CD14-positive monocyte (primary cell): ENCODE results near the gene HSD17B14. TPM values are rescaled to one million over a fixed set of nuclear protein-coding genes. Genes with fewer than 3 reads are reported as not detected.

ENCODE experiments used
- DNase-seq, 3 donors: peaks; one replicate each; pipeline ENCODE4 v3.0.0-alpha.2; 2011 to 2022
- H2AFZ ChIP-seq: 2 replicates; pipeline ENCODE4 v1.6.0; 2012; ENCODE audit warnings: mild to moderate bottlenecking, low read depth, low read length, inconsistent platforms; ENCODE audit not compliant: insufficient read depth, poor library complexity, severe bottlenecking
- H3K27ac ChIP-seq, 2 donors: 1 replicate in 1 of 2; 2 replicates in 1 of 2; pipeline ENCODE4 v1.5.1; 2012 to 2013; ENCODE audit warnings: low read length in 2 of 2, control low read depth in 1 of 2, inconsistent platforms in 1 of 2, low read depth in 1 of 2, mild to moderate bottlenecking in 1 of 2
- H3K27me3 ChIP-seq, 2 donors: one replicate each; pipeline versions ENCODE4 v1.6.0 to v1.6.1; 2011 to 2013; ENCODE audit warnings: low read length in 2 of 2; ENCODE audit not compliant: control insufficient read depth in 2 of 2, insufficient read depth in 2 of 2
- H3K36me3 ChIP-seq, 2 donors: replicated peaks in 1 of 2; 1 replicate in 1 of 2; 2 replicates in 1 of 2; pipeline versions ENCODE4 v1.5.1 to v1.6.1; 2012 to 2013; ENCODE audit warnings: low read length in 2 of 2, control low read depth in 1 of 2, inconsistent platforms in 1 of 2, mild to moderate bottlenecking in 1 of 2; ENCODE audit not compliant: insufficient read depth in 2 of 2, control insufficient read depth in 1 of 2
- H3K4me1 ChIP-seq, 2 donors: 1 replicate in 1 of 2; 2 replicates in 1 of 2; pipeline versions ENCODE4 v1.5.1 to v1.6.1; 2012 to 2013; ENCODE audit warnings: low read length in 2 of 2, control low read depth in 1 of 2, inconsistent platforms in 1 of 2, mild to moderate bottlenecking in 1 of 2, moderate library complexity in 1 of 2; ENCODE audit not compliant: insufficient read depth in 2 of 2, control insufficient read depth in 1 of 2
- H3K4me2 ChIP-seq: replicated peaks from 2 replicates; pipeline ENCODE3; 2012; ENCODE audit warnings: low read length, moderate library complexity, mild to moderate bottlenecking; ENCODE audit not compliant: poor library complexity, severe bottlenecking; ENCODE audit errors: extremely low read depth
- H3K4me3 ChIP-seq, 3 experiments: fragments of 200-600 bp in 1 of 3; sonication (generic) in 1 of 3; replicated peaks in 1 of 3; 1 replicate in 2 of 3; 2 replicates in 1 of 3; pipeline ENCODE4 v1.5.1; 2011 to 2013; ENCODE audit warnings: low read length in 3 of 3, mild to moderate bottlenecking in 3 of 3, control low read depth in 2 of 3, low read depth in 2 of 3, inconsistent platforms in 1 of 3, moderate library complexity in 1 of 3
- H3K79me2 ChIP-seq: 2 replicates; pipeline ENCODE4 v1.6.0; 2012; ENCODE audit warnings: mild to moderate bottlenecking, control low read depth, inconsistent platforms, low read length, moderate library complexity; ENCODE audit not compliant: insufficient read depth
- H3K9ac ChIP-seq: 2 replicates; pipeline ENCODE4 v1.6.0; 2017; ENCODE audit warnings: low read length, mild to moderate bottlenecking; ENCODE audit not compliant: insufficient read depth, poor library complexity, severe bottlenecking
- H3K9me3 ChIP-seq, 2 donors: replicated peaks in 1 of 2; 1 replicate in 1 of 2; 2 replicates in 1 of 2; pipeline versions ENCODE4 v1.5.1 to v1.6.1; 2012 to 2013; ENCODE audit warnings: low read length in 2 of 2, control low read depth in 1 of 2; ENCODE audit not compliant: control insufficient read depth in 1 of 2, insufficient read depth in 1 of 2
- H4K20me1 ChIP-seq: 2 replicates; pipeline ENCODE4 v1.6.0; 2012; ENCODE audit warnings: mild to moderate bottlenecking, low read length, control low read depth, moderate library complexity; ENCODE audit not compliant: insufficient read depth
- H3K27ac Mint-ChIP-seq, 7 donors: one replicate each; pipeline ENCODE4 v1.8.0; 2020; ENCODE audit warnings: mild to moderate bottlenecking in 7 of 7, mixed read lengths in 7 of 7, moderate library complexity in 6 of 7, inconsistent platforms in 2 of 7
- H3K27me3 Mint-ChIP-seq, 3 donors: one replicate each; pipeline ENCODE4 v1.8.0; 2021 to 2022; ENCODE audit warnings: low read depth in 3 of 3, mild to moderate bottlenecking in 3 of 3, mixed read lengths in 3 of 3, moderate library complexity in 3 of 3, inconsistent platforms in 1 of 3
- H3K36me3 Mint-ChIP-seq, 2 donors: one replicate each; pipeline ENCODE4 v1.8.0; 2020; ENCODE audit warnings: mixed read lengths in 2 of 2, inconsistent platforms in 1 of 2, mild to moderate bottlenecking in 1 of 2
- H3K4me1 Mint-ChIP-seq: one replicate; pipeline ENCODE4 v1.8.0; 2020; ENCODE audit warnings: mild to moderate bottlenecking, mixed read lengths
- H3K4me3 Mint-ChIP-seq, 2 donors: one replicate each; pipeline ENCODE4 v1.8.0; 2020; ENCODE audit warnings: mild to moderate bottlenecking in 2 of 2, mixed read lengths in 2 of 2, moderate library complexity in 1 of 2
- H3K9me3 Mint-ChIP-seq, 7 donors: one replicate each; pipeline ENCODE4 v1.8.0; 2020 to 2022; ENCODE audit warnings: mixed read lengths in 7 of 7, mild to moderate bottlenecking in 6 of 7, moderate library complexity in 6 of 7, inconsistent platforms in 2 of 7
- WGBS: methylation state at CpG from one replicate; pipeline ENCODE4 v1.1.5; 2013; ENCODE audit warnings: missing lambda C conversion rate; ENCODE audit not compliant: insufficient coverage; 5-methylcytosine and 5-hydroxymethylcytosine counted together
- intact Hi-C, 2 donors: fragments of 100-400 bp; cut with micrococcal nuclease; formaldehyde crosslinking; loops; one replicate each; pipeline versions ENCODE4 v1.15.0 to v1.15.1; 2023
- polyA plus RNA-seq, 3 donors: library from polyadenylated mRNA; depleted of rRNA in 1 of 3; unstranded in 2 of 3; stranded (reverse) in 1 of 3; fragments of 300-500 nt in 2 of 3; fragments of >200 nt in 1 of 3; fragmentation: Illumina TruSeq in 2 of 3; gene quantifications; 1 replicate in 2 of 3; 2 replicates in 1 of 3; pipeline ENCODE4 v1.2.3, GENCODE V29; 2012 to 2021
- TF ChIP-seq, protein P1 (sequence below): fragments of 200-600 bp; IDR thresholded peaks from one replicate; pipeline ENCODE4 v1.8.0; 2022; ENCODE audit warnings: antibody characterized with exemption, mild to moderate bottlenecking

HSD17B14 gene
- polyA plus RNA-seq, 3 donors = not detected

DNA sequence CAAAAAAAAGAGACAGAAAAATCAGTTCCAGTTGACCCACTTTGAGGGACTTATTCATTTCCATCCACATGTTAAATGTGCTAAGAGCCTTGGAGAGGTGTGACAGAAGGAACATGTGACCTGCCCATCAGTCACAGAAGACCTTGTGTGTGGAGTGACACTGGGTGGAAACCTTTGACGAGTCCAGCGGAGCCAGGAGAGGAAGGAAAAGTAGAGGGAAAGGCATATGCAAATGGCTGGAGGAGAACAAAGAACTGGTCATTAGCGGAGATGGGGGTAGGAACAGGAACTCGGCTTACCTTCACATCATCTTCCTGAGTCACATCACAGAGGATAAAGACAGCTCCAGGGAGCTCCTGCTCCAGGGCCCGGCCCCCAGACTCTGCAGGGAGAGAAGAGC lies 2.3 kb downstream of the HSD17B14 start:
- H3K4me1 Mint-ChIP-seq = peaks cover 22% of the 10 kb centered on the region
- Histone ChIP-seq H3K36me3 (no peaks in the 10 kb centered on the region), H3K27me3 (peaks cover 0 to 20% of the 10 kb centered on the region in 2 donors), H3K9me3 (no peaks in the 10 kb centered on the region), H3K4me1 (peaks cover 20 to 22% of the 10 kb centered on the region in 2 donors), H3K4me2 (no peak overlapping the region), H2AFZ (no peak overlapping the region), H3K79me2 (no peaks in the 10 kb centered on the region), H3K4me3 (no peak overlapping the region), H3K27ac (no peak overlapping the region), H3K9ac (no peak overlapping the region), H4K20me1 (no peaks in the 10 kb centered on the region)
- H3K27me3 Mint-ChIP-seq = peaks cover 20 to 24% (median 24%) of the 10 kb centered on the region in 3 donors
- intact Hi-C loops = loop anchor here in 1 of 2 donors (10.0 kb wide), 1 partner anchor 189 kb away; the partner anchor contains the start of gene CA11
- H3K36me3 Mint-ChIP-seq = peaks cover 0 to 3% of the 10 kb centered on the region in 2 donors
- TF ChIP-seq, protein P1, sequence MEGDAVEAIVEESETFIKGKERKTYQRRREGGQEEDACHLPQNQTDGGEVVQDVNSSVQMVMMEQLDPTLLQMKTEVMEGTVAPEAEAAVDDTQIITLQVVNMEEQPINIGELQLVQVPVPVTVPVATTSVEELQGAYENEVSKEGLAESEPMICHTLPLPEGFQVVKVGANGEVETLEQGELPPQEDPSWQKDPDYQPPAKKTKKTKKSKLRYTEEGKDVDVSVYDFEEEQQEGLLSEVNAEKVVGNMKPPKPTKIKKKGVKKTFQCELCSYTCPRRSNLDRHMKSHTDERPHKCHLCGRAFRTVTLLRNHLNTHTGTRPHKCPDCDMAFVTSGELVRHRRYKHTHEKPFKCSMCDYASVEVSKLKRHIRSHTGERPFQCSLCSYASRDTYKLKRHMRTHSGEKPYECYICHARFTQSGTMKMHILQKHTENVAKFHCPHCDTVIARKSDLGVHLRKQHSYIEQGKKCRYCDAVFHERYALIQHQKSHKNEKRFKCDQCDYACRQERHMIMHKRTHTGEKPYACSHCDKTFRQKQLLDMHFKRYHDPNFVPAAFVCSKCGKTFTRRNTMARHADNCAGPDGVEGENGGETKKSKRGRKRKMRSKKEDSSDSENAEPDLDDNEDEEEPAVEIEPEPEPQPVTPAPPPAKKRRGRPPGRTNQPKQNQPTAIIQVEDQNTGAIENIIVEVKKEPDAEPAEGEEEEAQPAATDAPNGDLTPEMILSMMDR = no peak
- peaks cover 0 to 4% (median 0%) of the 10 kb centered on the region in 7 donors for H3K9me3 Mint-ChIP-seq
- 73% methylated on average over 2 of the region's 5 CpGs for WGBS
- H3K4me3 Mint-ChIP-seq = peak overlapping the region in 1 of 2 donors; percentile 54
- peak in 1 of 3 donors; percentile 21 for DNase-seq
- peak overlapping the region in 3 of 7 donors; percentile 3 to 54 (median 34) for H3K27ac Mint-ChIP-seq

DNA sequence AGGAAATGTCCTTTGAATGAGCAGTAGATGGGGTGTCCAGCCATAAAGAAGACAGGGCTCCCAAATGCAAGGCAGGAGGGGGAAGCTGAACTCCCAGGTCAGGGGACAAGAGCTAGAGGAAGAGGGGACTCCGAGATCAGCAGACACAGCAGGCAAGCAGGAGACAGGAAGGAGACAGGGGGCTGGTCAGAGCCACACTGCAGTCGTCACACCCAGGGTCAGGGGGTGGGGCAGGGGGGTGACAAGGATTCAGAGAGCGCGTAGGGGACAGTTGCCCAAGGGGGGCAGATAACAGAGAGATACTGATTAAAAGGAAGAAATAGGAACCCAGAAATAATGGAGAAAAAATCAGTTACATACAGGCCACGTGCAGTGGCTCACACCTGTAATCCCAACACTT lies 3.2 kb downstream of the HSD17B14 start:
- Mint-ChIP-seq H3K27ac (no peak overlapping the region), H3K9me3 (peaks cover 0 to 4% (median 0%) of the 10 kb centered on the region in 7 donors)

More for the DNA sequence above, 3.2 kb downstream of the HSD17B14 start:
- H3K4me3 Mint-ChIP-seq = no peak overlapping the region
- peaks cover 0 to 3% of the 10 kb centered on the region in 2 donors for H3K36me3 Mint-ChIP-seq
- H3K27ac ChIP-seq = no peak overlapping the region
- H3K9ac ChIP-seq = no peak overlapping the region
- no peaks in the 10 kb centered on the region for H4K20me1 ChIP-seq
- no peaks in the 10 kb centered on the region for H3K79me2 ChIP-seq
- no peaks in the 10 kb centered on the region for H3K9me3 ChIP-seq
- peaks cover 20 to 22% of the 10 kb centered on the region in 2 donors for H3K4me1 ChIP-seq
- peaks cover 0 to 20% of the 10 kb centered on the region in 2 donors for H3K27me3 ChIP-seq
- TF ChIP-seq, protein P1 = no peak
- peaks cover 20 to 24% (median 24%) of the 10 kb centered on the region in 3 donors for H3K27me3 Mint-ChIP-seq
- H2AFZ ChIP-seq = no peak overlapping the region
- no peaks in the 10 kb centered on the region for H3K36me3 ChIP-seq
- peaks cover 20% of the 10 kb centered on the region for H3K4me1 Mint-ChIP-seq
- intact Hi-C loops = loop anchor here in 1 of 2 donors (10.0 kb wide), 1 partner anchor 188 kb away; the partner anchor contains the start of gene CA11
- no peak overlapping the region for H3K4me3 ChIP-seq
- H3K4me2 ChIP-seq = no peak overlapping the region
- WGBS = 76% methylated on average over 5 of the region's 5 CpGs
- DNase-seq = no peak
